ENCODE measurements around the gene CCM2L.
"Not testable (repeated sequence)": the region's sequence is repeated elsewhere in the genome, so short reads cannot be mapped to it uniquely, and the experiment has no call there.

CCM2L gene

GRCh38 chr20:32031007-32031958, 21.0 kb downstream of the CCM2L start:
- DNase-seq (ENCODE audit: low read depth), result peak; percentile 93

GRCh38 chr20:32033316-32033715, 23.1 kb downstream of the CCM2L start:
- DNase-seq (ENCODE audit: low read depth), result no peak

GRCh38 chr20:32033721-32034120, 23.5 kb downstream of the CCM2L start:
- DNase-seq (ENCODE audit: low read depth), result not testable (repeated sequence)

- DNase-seq (ENCODE audit: low read depth), result peak; percentile 33
Observed at GRCh38 chr20:32034581-32035425, 24.6 kb downstream of the CCM2L start.

- DNase-seq (ENCODE audit: low read depth), result no peak
Observed at GRCh38 chr20:32035426-32035779, 25.2 kb downstream of the CCM2L start.

GRCh38 chr20:32036252-32036651, 26.0 kb downstream of the CCM2L start:
- DNase-seq (ENCODE audit: low read depth), result no peak

GRCh38 chr20:32036716-32037485, 26.7 kb downstream of the CCM2L start:
- DNase-seq (ENCODE audit: low read depth), result no peak

- peak; percentile 46 for DNase-seq (ENCODE audit: low read depth)
Observed at GRCh38 chr20:32037929-32038328, 27.7 kb downstream of the CCM2L start.

GRCh38 chr20:32040142-32040953, 30.1 kb downstream of the CCM2L start:
- no peak for DNase-seq (ENCODE audit: low read depth)

GRCh38 chr20:32045999-32046398, 35.8 kb downstream of the CCM2L start:
- no peak for DNase-seq (ENCODE audit: low read depth)

GRCh38 chr20:32050324-32050841, 40.1 kb downstream of the CCM2L start:
- DNase-seq (ENCODE audit: low read depth), result no peak

GRCh38 chr20:32050851-32051556, 40.8 kb downstream of the CCM2L start:
- DNase-seq (ENCODE audit: low read depth), result no peak

GRCh38 chr20:32051720-32052089, 41.5 kb downstream of the CCM2L start:
- no peak for DNase-seq (ENCODE audit: low read depth)

- no peak for DNase-seq (ENCODE audit: low read depth)
Observed at GRCh38 chr20:32052090-32052777, 42.0 kb downstream of the CCM2L start, which contains the start of gene HCK. Gene HCK, plus strand, starts transcription at chr20:32052242.

GRCh38 chr20:32052778-32053362, 42.6 kb downstream of the CCM2L start:
- DNase-seq (ENCODE audit: low read depth), result no peak

- no peak for DNase-seq (ENCODE audit: low read depth)
Observed at GRCh38 chr20:32053648-32054047, 43.4 kb downstream of the CCM2L start.

GRCh38 chr20:32056708-32057483, 46.7 kb downstream of the CCM2L start:
- no peak for DNase-seq (ENCODE audit: low read depth)

GRCh38 chr20:32057656-32058184, 47.5 kb downstream of the CCM2L start:
- DNase-seq (ENCODE audit: low read depth), result no peak
